B cell (primary cell): ENCODE results near the gene RANBP3L. TPM values are rescaled to one million over a fixed set of nuclear protein-coding genes. Genes with fewer than 3 reads are reported as not detected.

Source experiments
- ATAC-seq: fragments of 200-7000 bp; cut with Tn5 transposase; one replicate; pipeline ENCODE4 v1.10.0; 2021; ENCODE audit warnings: low read depth, mild to moderate bottlenecking, moderate number of reproducible peaks, moderate library complexity
- CTCF ChIA-PET: fragments of 350-600 bp; sonication (Branson Sonifier 250); formaldehyde crosslinking; loops from one replicate; lab custom pipeline; 2021; ENCODE audit warnings: antibody characterized with exemption, inconsistent platforms; lab: Charles Lee
- POLR2A ChIA-PET: fragments of 350-600 bp; sonication (Branson Sonifier 250); formaldehyde crosslinking; loops from one replicate; lab custom pipeline; 2021; ENCODE audit warnings: antibody characterized with exemption; lab: Charles Lee
- DNase-seq: peaks from one replicate; pipeline ENCODE4 v3.0.0; 2013
- H2AFZ ChIP-seq: 2 replicates; pipeline ENCODE4 v1.6.1; 2012; ENCODE audit warnings: mild to moderate bottlenecking, low read depth, low read length; ENCODE audit not compliant: insufficient read depth, poor library complexity, severe bottlenecking
- H3K27ac ChIP-seq, 2 donors: 1 replicate in 1 of 2; 2 replicates in 1 of 2; pipeline ENCODE4 v1.5.1; 2012 to 2013; ENCODE audit warnings: low read length in 2 of 2, mild to moderate bottlenecking in 2 of 2, moderate library complexity in 1 of 2
- H3K27me3 ChIP-seq, 4 experiments: fragments of 200-600 bp in 1 of 4; sonication (generic) in 1 of 4; replicated peaks in 1 of 4; 1 replicate in 2 of 4; 2 replicates in 2 of 4; pipeline versions ENCODE4 v1.6.1 to v1.7.0; 2013 to 2016; ENCODE audit warnings: low read length in 3 of 4, mild to moderate bottlenecking in 2 of 4, mixed read lengths in 1 of 4, moderate library complexity in 1 of 4; ENCODE audit not compliant: insufficient read depth in 4 of 4, control insufficient read depth in 3 of 4; ENCODE audit errors: control extremely low read depth in 1 of 4
- H3K36me3 ChIP-seq, 2 experiments: replicated peaks in 1 of 2; 1 replicate in 1 of 2; 2 replicates in 1 of 2; pipeline versions ENCODE4 v1.6.1 to v1.7.1; 2013; ENCODE audit warnings: low read length in 1 of 2; ENCODE audit not compliant: insufficient read depth in 2 of 2, control insufficient read depth in 1 of 2; ENCODE audit errors: control extremely low read depth in 1 of 2, extremely low read depth in 1 of 2
- H3K4me1 ChIP-seq, 2 donors: fragments of 200-600 bp in 1 of 2; sonication (generic) in 1 of 2; 1 replicate in 1 of 2; 2 replicates in 1 of 2; pipeline versions ENCODE4 v1.5.1 to v1.6.1; 2013 to 2017; ENCODE audit warnings: low read length in 2 of 2; ENCODE audit not compliant: control insufficient read depth in 2 of 2, insufficient read depth in 2 of 2
- H3K4me2 ChIP-seq: replicated peaks from 2 replicates; pipeline ENCODE3; 2012; ENCODE audit warnings: mild to moderate bottlenecking, low read depth, low read length; ENCODE audit not compliant: poor library complexity, severe bottlenecking
- H3K4me3 ChIP-seq, 5 experiments: fragments of 200-600 bp in 1 of 5; sonication (generic) in 1 of 5; 1 replicate in 3 of 5; 2 replicates in 2 of 5; pipeline versions ENCODE4 v1.5.1 to v1.7.0; 2011 to 2016; ENCODE audit warnings: low read length in 4 of 5, mild to moderate bottlenecking in 4 of 5, low read depth in 2 of 5, control low read depth in 1 of 5, moderate library complexity in 1 of 5; ENCODE audit not compliant: insufficient read depth in 1 of 5; ENCODE audit errors: control extremely low read depth in 1 of 5, extremely low read depth in 1 of 5
- H3K79me2 ChIP-seq: fragments of 200-600 bp; sonication (generic); one replicate; pipeline ENCODE4 v1.6.0; 2016; ENCODE audit warnings: low read length; ENCODE audit not compliant: control insufficient read depth, insufficient read depth
- H3K9ac ChIP-seq: fragments of 200-600 bp; sonication (generic); 2 replicates; pipeline ENCODE4 v1.6.1; 2017; ENCODE audit warnings: mild to moderate bottlenecking, low read length, moderate library complexity
- H3K9me3 ChIP-seq, 3 donors: one replicate each; pipeline versions ENCODE4 v1.6.1 to v1.7.1; 2013; ENCODE audit warnings: low read length in 2 of 3; ENCODE audit not compliant: control insufficient read depth in 2 of 3, insufficient read depth in 1 of 3; ENCODE audit errors: control extremely low read depth in 1 of 3
- H4K20me1 ChIP-seq: 2 replicates; pipeline ENCODE4 v1.6.0; 2012; ENCODE audit warnings: mild to moderate bottlenecking, low read length; ENCODE audit not compliant: insufficient read depth, control insufficient read depth, poor library complexity, severe bottlenecking
- H3K27ac Mint-ChIP-seq: one replicate; pipeline ENCODE4 v1.8.0; 2021; ENCODE audit warnings: mixed read lengths
- H3K27me3 Mint-ChIP-seq: one replicate; pipeline ENCODE4 v1.8.0; 2021; ENCODE audit warnings: mixed read lengths
- H3K4me1 Mint-ChIP-seq: one replicate; pipeline ENCODE4 v1.8.0; 2021; ENCODE audit warnings: mixed read lengths
- H3K4me3 Mint-ChIP-seq: one replicate; pipeline ENCODE4 v1.8.0; 2021; ENCODE audit warnings: mixed read lengths
- H3K9me3 Mint-ChIP-seq: one replicate; pipeline ENCODE4 v1.8.0; 2022; ENCODE audit warnings: mixed read lengths; ENCODE audit not compliant: insufficient read depth
- EZH2 ChIP-seq: IDR thresholded peaks from 2 replicates; pipeline ENCODE4 v1.6.1; 2012; ENCODE audit warnings: borderline replicate concordance, low read depth, mild to moderate bottlenecking, moderate library complexity, low read length; ENCODE audit not compliant: insufficient read depth, poor library complexity, severe bottlenecking
- WGBS: methylation state at CpG from one replicate; pipeline ENCODE4 v1.1.5; 2013; ENCODE audit warnings: missing lambda C conversion rate; ENCODE audit not compliant: insufficient coverage; 5-methylcytosine and 5-hydroxymethylcytosine counted together
- intact Hi-C: fragments of 100-400 bp; cut with micrococcal nuclease; formaldehyde crosslinking; loops from one replicate; pipeline ENCODE4 v1.10.0; 2022
- polyA plus RNA-seq: library from polyadenylated mRNA; depleted of rRNA; stranded (reverse); fragments of >200 nt; gene quantifications from 2 replicates; pipeline ENCODE4 v1.2.3, GENCODE V29; 2012
- total RNA-seq, 2 donors: library from RNA; stranded (reverse); fragments of 120-200 nt in 1 of 2; gene quantifications; 1 replicate in 1 of 2; 2 replicates in 1 of 2; pipeline versions ENCODE4 v1.2.3 to v1.2.4, GENCODE V29; 2013 to 2022
- TF ChIP-seq, protein P1 (sequence below): fragments of 200-600 bp; IDR thresholded peaks from one replicate; pipeline ENCODE4 v1.8.0; 2022; ENCODE audit warnings: antibody characterized with exemption, mild to moderate bottlenecking

Gene RANBP3L
- total and polyA plus RNA-seq, 2 donors (not counting 1 experiment from before 2014, with no cell fraction given) = not detected

- no peaks in the 10 kb centered on the region for H3K4me1 ChIP-seq
- no peaks in the 10 kb centered on the region for H3K9me3 Mint-ChIP-seq
- H4K20me1 ChIP-seq = no peaks in the 10 kb centered on the region
- H3K4me3 ChIP-seq = no peak overlapping the region
- DNase-seq (no peak), ATAC-seq (no peak)
- intact Hi-C loops = no loop called here
- no peaks in the 10 kb centered on the region for H3K27me3 ChIP-seq
- H3K4me2 ChIP-seq = no peak overlapping the region
- ChIA-PET POLR2A (no interaction called here), CTCF (interaction anchor here (0.6 kb wide), 1 partner anchor 59 kb away, joined by 5 read pairs; no protein-coding TSS in a partner anchor)
- no peak overlapping the region for H3K4me3 Mint-ChIP-seq
- H3K4me1 Mint-ChIP-seq = no peaks in the 10 kb centered on the region
- no peak overlapping the region for H3K27ac ChIP-seq
- H2AFZ ChIP-seq = no peak overlapping the region
- no peak overlapping the region for H3K27ac Mint-ChIP-seq
- no peaks in the 10 kb centered on the region for H3K79me2 ChIP-seq
- H3K9me3 ChIP-seq = peaks cover 0 to 1% (median 0%) of the 10 kb centered on the region in 3 donors
- H3K9ac ChIP-seq = no peak overlapping the region
- no peaks in the 10 kb centered on the region for H3K36me3 ChIP-seq
- TF ChIP-seq, protein P1, sequence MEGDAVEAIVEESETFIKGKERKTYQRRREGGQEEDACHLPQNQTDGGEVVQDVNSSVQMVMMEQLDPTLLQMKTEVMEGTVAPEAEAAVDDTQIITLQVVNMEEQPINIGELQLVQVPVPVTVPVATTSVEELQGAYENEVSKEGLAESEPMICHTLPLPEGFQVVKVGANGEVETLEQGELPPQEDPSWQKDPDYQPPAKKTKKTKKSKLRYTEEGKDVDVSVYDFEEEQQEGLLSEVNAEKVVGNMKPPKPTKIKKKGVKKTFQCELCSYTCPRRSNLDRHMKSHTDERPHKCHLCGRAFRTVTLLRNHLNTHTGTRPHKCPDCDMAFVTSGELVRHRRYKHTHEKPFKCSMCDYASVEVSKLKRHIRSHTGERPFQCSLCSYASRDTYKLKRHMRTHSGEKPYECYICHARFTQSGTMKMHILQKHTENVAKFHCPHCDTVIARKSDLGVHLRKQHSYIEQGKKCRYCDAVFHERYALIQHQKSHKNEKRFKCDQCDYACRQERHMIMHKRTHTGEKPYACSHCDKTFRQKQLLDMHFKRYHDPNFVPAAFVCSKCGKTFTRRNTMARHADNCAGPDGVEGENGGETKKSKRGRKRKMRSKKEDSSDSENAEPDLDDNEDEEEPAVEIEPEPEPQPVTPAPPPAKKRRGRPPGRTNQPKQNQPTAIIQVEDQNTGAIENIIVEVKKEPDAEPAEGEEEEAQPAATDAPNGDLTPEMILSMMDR = no peak
- TF ChIP-seq EZH2 = no peak
- peaks cover 4% of the 10 kb centered on the region for H3K27me3 Mint-ChIP-seq
Measured at GRCh38 chr5:36325196-36325595, 23.5 kb upstream of the RANBP3L start.

DNA sequence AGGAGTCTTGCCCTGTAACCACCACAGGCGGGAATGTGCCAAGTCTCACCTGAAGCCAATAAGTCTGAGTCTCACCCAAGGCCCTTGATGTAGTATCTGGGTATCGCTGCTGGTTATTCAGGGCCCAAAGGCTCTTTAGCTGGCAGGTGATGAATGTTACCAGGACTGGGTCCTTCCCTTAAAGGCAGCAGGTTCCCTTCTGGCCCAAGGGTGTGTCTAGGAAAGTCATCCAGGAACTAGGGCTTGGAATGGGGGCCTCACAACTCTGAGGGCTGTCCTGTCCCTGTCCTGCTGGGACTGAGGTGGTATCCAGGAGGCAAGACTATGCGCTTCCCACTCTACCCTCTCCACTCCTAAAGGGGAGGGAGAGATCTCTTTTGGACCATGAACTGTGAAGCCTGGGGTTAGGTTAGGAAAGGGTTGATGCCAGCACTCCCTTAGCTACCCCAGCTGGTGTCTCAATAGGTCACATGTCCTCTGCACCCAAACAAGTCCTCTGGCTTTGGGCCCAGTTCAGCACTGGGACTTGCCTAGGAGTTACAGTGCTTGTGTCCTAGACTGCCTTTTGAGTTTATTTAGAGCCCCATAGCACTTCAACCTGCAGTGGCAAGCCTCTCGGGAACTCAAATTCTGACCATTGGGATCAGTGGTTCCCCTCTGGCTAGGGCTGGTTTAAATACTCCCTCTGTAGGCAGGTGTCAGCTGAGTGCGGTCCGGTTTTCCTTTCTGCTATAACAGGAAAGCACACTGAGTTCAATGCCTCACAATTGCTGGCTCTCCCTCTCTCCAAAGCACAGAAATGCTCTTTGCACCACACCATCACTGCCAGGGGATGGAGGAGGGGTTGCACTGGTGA is 22.5 kb upstream of the RANBP3L start:
- ATAC-seq (no peak), DNase-seq (no peak)
- Mint-ChIP-seq H3K27me3 (peaks cover 4% of the 10 kb centered on the region), H3K4me1 (no peaks in the 10 kb centered on the region), H3K9me3 (no peaks in the 10 kb centered on the region), H3K4me3 (no peak overlapping the region), H3K27ac (no peak overlapping the region)
- no peak overlapping the region for H3K27ac ChIP-seq
- no peaks in the 10 kb centered on the region for H3K27me3 ChIP-seq
- POLR2A ChIA-PET = no interaction called here
- WGBS = 98% methylated on average over 4 of the region's 6 CpGs
- CTCF ChIA-PET = no interaction called here
- no peaks in the 10 kb centered on the region for H3K4me1 ChIP-seq
- no peaks in the 10 kb centered on the region for H3K36me3 ChIP-seq
- H3K79me2 ChIP-seq = no peaks in the 10 kb centered on the region
- TF ChIP-seq, protein P1 = no peak
- TF ChIP-seq EZH2 = no peak
- no peak overlapping the region for H2AFZ ChIP-seq
- no peak overlapping the region for H3K4me3 ChIP-seq
- H3K4me2 ChIP-seq = no peak overlapping the region
- no peak overlapping the region for H3K9ac ChIP-seq
- no peaks in the 10 kb centered on the region for H4K20me1 ChIP-seq
- H3K9me3 ChIP-seq = peaks cover 0 to 1% (median 0%) of the 10 kb centered on the region in 3 donors
- intact Hi-C loops = no loop called here
